Common myeloid progenitor, CD34-positive (primary cell): ENCODE measurements around the gene BTK.
A peak's percentile ranks its signal among the peaks of the same experiment; 100 is the strongest.

Experiments used
- CTCF ChIA-PET: fragments of 350-600 bp; sonication (Branson Sonifier 250); formaldehyde crosslinking; loops from one replicate; lab custom pipeline; 2021; ENCODE audit warnings: antibody characterized with exemption; lab: Charles Lee
- POLR2A ChIA-PET: fragments of 350-600 bp; sonication (Branson Sonifier 250); formaldehyde crosslinking; loops from one replicate; lab custom pipeline; 2021; ENCODE audit warnings: antibody characterized with exemption; lab: Charles Lee
- DNase-seq, 3 donors: peaks; one replicate each; pipeline versions ENCODE4 v3.0.0 to v3.0.0-alpha.2; 2013
- H3K27ac ChIP-seq, 2 experiments: 1 replicate in 1 of 2; 2 replicates in 1 of 2; pipeline ENCODE4 v1.7.0; 2013; ENCODE audit warnings: inconsistent platforms in 2 of 2, low read length in 2 of 2, mild to moderate bottlenecking in 2 of 2, low read depth in 1 of 2, moderate library complexity in 1 of 2; ENCODE audit not compliant: severe bottlenecking in 2 of 2, insufficient read depth in 1 of 2, poor library complexity in 1 of 2
- H3K27me3 ChIP-seq, 5 experiments: replicated peaks in 2 of 5; 1 replicate in 3 of 5; 2 replicates in 2 of 5; pipeline versions ENCODE4 v1.6.1 to v1.7.0; 2013; ENCODE audit warnings: low read length in 4 of 5, mild to moderate bottlenecking in 2 of 5, moderate library complexity in 2 of 5, inconsistent platforms in 1 of 5; ENCODE audit not compliant: insufficient read depth in 5 of 5, control insufficient read depth in 4 of 5
- H3K36me3 ChIP-seq, 4 experiments: 1 replicate in 2 of 4; 2 replicates in 2 of 4; pipeline versions ENCODE4 v1.6.1 to v1.7.0; 2013; ENCODE audit warnings: low read length in 3 of 4, control low read depth in 1 of 4, mild to moderate bottlenecking in 1 of 4; ENCODE audit not compliant: control insufficient read depth in 4 of 4, insufficient read depth in 4 of 4
- H3K4me1 ChIP-seq, 4 experiments: 1 replicate in 3 of 4; 2 replicates in 1 of 4; pipeline versions ENCODE4 v1.6.1 to v1.7.1; 2013; ENCODE audit warnings: low read length in 3 of 4, mild to moderate bottlenecking in 3 of 4, control low read depth in 1 of 4, inconsistent platforms in 1 of 4, moderate library complexity in 1 of 4; ENCODE audit not compliant: control insufficient read depth in 4 of 4, insufficient read depth in 4 of 4; ENCODE audit errors: control extremely low read depth in 1 of 4
- H3K4me3 ChIP-seq, 7 experiments: 1 replicate in 4 of 7; 2 replicates in 3 of 7; pipeline versions ENCODE4 v1.5.1 to v1.7.0; 2013; ENCODE audit warnings: mild to moderate bottlenecking in 7 of 7, low read length in 6 of 7, moderate library complexity in 6 of 7, inconsistent platforms in 2 of 7, low read depth in 2 of 7, control low read depth in 1 of 7; ENCODE audit not compliant: insufficient read depth in 4 of 7, control insufficient read depth in 1 of 7; ENCODE audit errors: extremely low read depth in 1 of 7
- H3K9me3 ChIP-seq, 5 experiments: 1 replicate in 4 of 5; 2 replicates in 1 of 5; pipeline versions ENCODE4 v1.6.1 to v1.7.1; 2013; ENCODE audit warnings: low read length in 4 of 5, mild to moderate bottlenecking in 2 of 5, inconsistent platforms in 1 of 5, low read depth in 1 of 5, moderate library complexity in 1 of 5; ENCODE audit not compliant: control insufficient read depth in 4 of 5, insufficient read depth in 2 of 5; ENCODE audit errors: control extremely low read depth in 1 of 5
- WGBS: methylation state at CpG from one replicate; pipeline ENCODE4 v1.1.5; 2013; ENCODE audit not compliant: insufficient coverage; 5-methylcytosine and 5-hydroxymethylcytosine counted together

BTK gene

GRCh38 chrX:101386542-101386885 is 523 bp upstream of the BTK start:
- CTCF ChIA-PET, result no interaction called here
- peak overlapping the region in 5 of 7 experiments; percentile 51 to 75 (median 62) for H3K4me3 ChIP-seq
- H3K27me3 ChIP-seq, result peaks cover 0 to 4% (median 0%) of the 10 kb centered on the region in 5 experiments
- POLR2A ChIA-PET, result no interaction called here
- DNase-seq, result peak in 2 of 3 donors; percentile 23 to 31
- no peaks in the 10 kb centered on the region for H3K36me3 ChIP-seq
- H3K27ac ChIP-seq, result peak overlapping the region; percentile 38 to 79
- 82% methylated on average over 6 of the region's 6 CpGs for WGBS
- no peaks in the 10 kb centered on the region for H3K9me3 ChIP-seq
- peaks cover 11 to 42% (median 18%) of the 10 kb centered on the region in 4 experiments for H3K4me1 ChIP-seq

GRCh38 chrX:101385026-101385684 is 836 bp downstream of the BTK start:
- Histone ChIP-seq H3K36me3 (no peaks in the 10 kb centered on the region), H3K27me3 (no peaks in the 10 kb centered on the region), H3K4me3 (peak overlapping the region in 6 of 7 experiments; percentile 51 to 75 (median 62)), H3K4me1 (peaks cover 10 to 38% (median 17%) of the 10 kb centered on the region in 4 experiments), H3K27ac (peak overlapping the region; percentile 38 to 79), H3K9me3 (no peaks in the 10 kb centered on the region)
- ChIA-PET POLR2A (no interaction called here), CTCF (interaction anchor here (1.1 kb wide), 1 partner anchor 8 kb away, joined by 3 read pairs; no protein-coding TSS in a partner anchor)
- DNase-seq, result no peak
- WGBS, result 77% methylated on average over 7 of the region's 7 CpGs

GRCh38 chrX:101383679-101384205 is 2.2 kb downstream of the BTK start:
- Histone ChIP-seq H3K27ac (no peak overlapping the region), H3K36me3 (no peaks in the 10 kb centered on the region), H3K4me1 (peaks cover 10 to 35% (median 17%) of the 10 kb centered on the region in 4 experiments), H3K27me3 (no peaks in the 10 kb centered on the region), H3K9me3 (no peaks in the 10 kb centered on the region), H3K4me3 (peak overlapping the region in 2 of 7 experiments; percentile 52 to 56)
- 41% methylated on average over 2 of the region's 4 CpGs for WGBS
- DNase-seq, result peak in 2 of 3 donors; percentile 47 to 53
- CTCF ChIA-PET, result interaction anchor here (0.8 to 1.1 kb wide), 2 partner anchors 9 to 18 kb away, joined by 3 to 4 read pairs; no protein-coding TSS in a partner anchor
- POLR2A ChIA-PET, result no interaction called here

- H3K4me1 ChIP-seq, result peaks cover 0 to 3% (median under 1%) of the 10 kb centered on the region in 4 experiments
- ChIA-PET POLR2A (no interaction called here), CTCF (interaction anchor here (1.4 kb wide), 1 partner anchor 8 kb away, joined by 3 read pairs; the partner anchor contains the start of gene BTK)
- H3K36me3 ChIP-seq, result peaks cover 0 to 15% (median 1%) of the 10 kb centered on the region in 4 experiments
- no peaks in the 10 kb centered on the region for H3K9me3 ChIP-seq
- no peak overlapping the region for H3K27ac ChIP-seq
- H3K27me3 ChIP-seq, result peaks cover 0 to 2% (median 0%) of the 10 kb centered on the region in 5 experiments
- no peak overlapping the region for H3K4me3 ChIP-seq
- 20% methylated on average over 1 of the region's 1 CpG for WGBS
- DNase-seq, result peak in 1 of 3 donors; percentile 17
Measured at GRCh38 chrX:101377547-101377946, 8.4 kb downstream of the BTK start.

GRCh38 chrX:101370888-101371504 is 15.0 kb downstream of the BTK start:
- Histone ChIP-seq H3K4me1 (peaks cover 2 to 17% (median 11%) of the 10 kb centered on the region in 4 experiments), H3K27me3 (peaks cover 0 to 2% (median 0%) of the 10 kb centered on the region in 5 experiments), H3K4me3 (no peak overlapping the region), H3K27ac (no peak overlapping the region), H3K36me3 (peaks cover 2 to 23% (median 7%) of the 10 kb centered on the region in 4 experiments), H3K9me3 (no peaks in the 10 kb centered on the region)
- DNase-seq, result peak in 2 of 3 donors; percentile 29 to 43
- POLR2A ChIA-PET, result no interaction called here
- 27% methylated on average over 2 of the region's 3 CpGs for WGBS
- CTCF ChIA-PET, result no interaction called here

GRCh38 chrX:101369687-101370086 is 16.3 kb downstream of the BTK start:
- POLR2A ChIA-PET, result no interaction called here
- no peaks in the 10 kb centered on the region for H3K27me3 ChIP-seq
- CTCF ChIA-PET, result no interaction called here
- no peak for DNase-seq
- no peak overlapping the region for H3K27ac ChIP-seq
- no peaks in the 10 kb centered on the region for H3K9me3 ChIP-seq
- peaks cover 4 to 21% (median 11%) of the 10 kb centered on the region in 4 experiments for H3K36me3 ChIP-seq
- 85% methylated on average over 5 of the region's 6 CpGs for WGBS
- H3K4me1 ChIP-seq, result peaks cover 2 to 17% (median 11%) of the 10 kb centered on the region in 4 experiments
- H3K4me3 ChIP-seq, result peak overlapping the region in 1 of 7 experiments; percentile 8
